Hepatocyte (in vitro differentiated cells): ENCODE data around the gene ZC3HAV1. TPM values are rescaled to one million over a fixed set of nuclear protein-coding genes. Genes with fewer than 3 reads are reported as not detected.

Experiments
- DNase-seq: peaks from one replicate; pipeline ENCODE4 v3.0.0-alpha.2; 2016; ENCODE audit warnings: low spot score
- H2AFZ ChIP-seq: fragments of 200-600 bp; sonication (generic); 2 replicates; pipeline ENCODE4 v1.6.0; 2016; ENCODE audit warnings: antibody characterized with exemption, mild to moderate bottlenecking
- H3K27ac ChIP-seq: fragments of 200-600 bp; sonication (generic); 2 replicates; pipeline ENCODE4 v1.5.1; 2016; ENCODE audit warnings: mild to moderate bottlenecking
- H3K27me3 ChIP-seq: fragments of 200-600 bp; sonication (generic); 2 replicates; pipeline ENCODE4 v1.6.1; 2016
- H3K36me3 ChIP-seq: fragments of 200-600 bp; sonication (generic); replicated peaks from 2 replicates; pipeline ENCODE4 v1.5.1; 2016; ENCODE audit warnings: low read depth; ENCODE audit not compliant: insufficient read depth
- H3K4me1 ChIP-seq: fragments of 200-600 bp; sonication (generic); 2 replicates; pipeline ENCODE4 v1.5.1; 2016; ENCODE audit warnings: mild to moderate bottlenecking, moderate library complexity; ENCODE audit not compliant: insufficient read depth
- H3K4me2 ChIP-seq: fragments of 200-600 bp; sonication (generic); 2 replicates; pipeline ENCODE4 v1.6.0; 2016
- H3K4me3 ChIP-seq: fragments of 200-600 bp; sonication (generic); 2 replicates; pipeline ENCODE4 v1.5.1; 2016; ENCODE audit warnings: mild to moderate bottlenecking
- H3K79me2 ChIP-seq: fragments of 200-600 bp; sonication (generic); 2 replicates; pipeline ENCODE4 v1.6.0; 2017; ENCODE audit warnings: mild to moderate bottlenecking
- H3K9me2 ChIP-seq: fragments of 200-600 bp; sonication (generic); replicated peaks from 2 replicates; pipeline ENCODE4 v1.6.0; 2017; ENCODE audit warnings: mild to moderate bottlenecking; ENCODE audit not compliant: insufficient read depth
- H3K9me3 ChIP-seq: fragments of 200-600 bp; sonication (generic); 2 replicates; pipeline ENCODE4 v1.5.1; 2016; ENCODE audit warnings: low read depth, mild to moderate bottlenecking
- H4K20me1 ChIP-seq: fragments of 200-600 bp; sonication (generic); 2 replicates; pipeline ENCODE4 v1.6.0; 2016; ENCODE audit warnings: mild to moderate bottlenecking; ENCODE audit not compliant: insufficient read depth, poor library complexity, severe bottlenecking
- EZH2 ChIP-seq: fragments of 200-600 bp; sonication (generic); IDR thresholded peaks from 2 replicates; pipeline ENCODE4 v1.6.1; 2016; ENCODE audit warnings: antibody characterized with exemption, mild to moderate bottlenecking, borderline replicate concordance
- EZH2phosphoT487 ChIP-seq: fragments of 200-600 bp; sonication (generic); IDR thresholded peaks from one replicate; pipeline ENCODE4 v1.6.1; 2018; ENCODE audit warnings: antibody characterized with exemption, mild to moderate bottlenecking, low read depth, moderate library complexity; ENCODE audit not compliant: unreplicated experiment, severe bottlenecking
- WGBS: methylation state at CpG from one replicate; pipeline ENCODE4 v1.1.6; 2016; ENCODE audit warnings: low lambda C conversion rate; ENCODE audit errors: missing lambda C conversion rate; 5-methylcytosine and 5-hydroxymethylcytosine counted together
- polyA plus RNA-seq: library from polyadenylated mRNA; unstranded; fragments of >200 nt; fragmentation: Nextera tagmentation; extraction: Ambion mirVana; gene quantifications from 2 replicates; pipeline ENCODE4 v1.2.1, GENCODE V29; 2016
- total RNA-seq: library from RNA; depleted of rRNA; stranded (reverse); fragments of >200 nt; gene quantifications from 2 replicates; pipeline ENCODE4 v1.2.3, GENCODE V29; 2014
- TF ChIP-seq, protein P1 (sequence below): fragments of 200-600 bp; sonication (generic); IDR thresholded peaks from 2 replicates; pipeline ENCODE4 v1.5.1; 2016; ENCODE audit warnings: antibody characterized with exemption, mild to moderate bottlenecking; ENCODE audit not compliant: poor library complexity

The ZC3HAV1 gene
- total and polyA plus RNA-seq, 2 experiments from 2014 or later, result 20.4 to 27.9 TPM

DNA sequence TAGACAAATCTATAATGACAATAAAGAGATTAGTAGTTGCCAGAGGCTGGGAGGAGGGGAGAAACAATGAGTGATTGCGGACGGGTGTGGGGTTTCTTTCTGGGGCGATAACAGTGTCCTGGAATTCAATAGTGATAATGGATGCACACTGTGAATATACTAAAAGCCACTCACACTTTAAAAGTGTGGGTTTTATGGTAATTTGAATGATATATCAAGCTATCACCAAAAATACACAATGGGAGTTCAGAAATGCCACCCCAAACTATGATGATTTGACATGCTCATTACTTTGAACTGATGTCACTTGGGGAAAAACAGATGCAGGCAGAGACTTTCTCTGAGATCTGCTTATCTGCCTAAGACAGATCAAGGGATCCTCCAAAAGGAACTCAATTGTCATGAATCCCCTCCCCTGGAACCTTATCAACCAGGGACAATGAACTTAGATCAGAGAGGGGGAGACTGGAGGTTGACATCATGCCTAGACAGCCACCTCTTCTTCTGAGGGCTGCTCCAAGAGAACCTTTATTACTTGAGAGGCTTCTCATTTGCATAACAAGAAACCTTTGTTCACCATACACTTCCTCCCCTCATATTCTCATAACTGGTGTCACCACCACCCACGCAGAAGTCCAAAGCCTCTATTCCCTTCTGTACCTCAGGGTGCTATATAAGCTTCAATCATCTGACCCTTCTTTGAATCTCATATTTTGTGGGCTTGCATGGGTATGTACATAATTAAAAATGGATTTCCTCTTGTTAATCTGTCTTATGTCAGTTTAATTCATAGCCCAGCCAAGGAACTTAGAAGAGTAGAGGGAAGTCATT is 14.8 kb upstream of the ZC3HAV1 start:
- DNase-seq, result no peak
- H4K20me1 ChIP-seq, result no peaks in the 10 kb centered on the region
- no peak overlapping the region for H2AFZ ChIP-seq
- H3K27ac ChIP-seq, result no peak overlapping the region
- no peaks in the 10 kb centered on the region for H3K9me3 ChIP-seq
- no peaks in the 10 kb centered on the region for H3K4me1 ChIP-seq
- no peaks in the 10 kb centered on the region for H3K79me2 ChIP-seq
- WGBS, result 62% methylated on average over 4 of the region's 4 CpGs
- H3K9me2 ChIP-seq, result no peaks in the 10 kb centered on the region
- peaks cover 8% of the 10 kb centered on the region for H3K27me3 ChIP-seq
- no peak overlapping the region for H3K4me3 ChIP-seq
- H3K4me2 ChIP-seq, result no peak overlapping the region
- TF ChIP-seq EZH2 (no peak), EZH2phosphoT487 (no peak)
- TF ChIP-seq, protein P1, sequence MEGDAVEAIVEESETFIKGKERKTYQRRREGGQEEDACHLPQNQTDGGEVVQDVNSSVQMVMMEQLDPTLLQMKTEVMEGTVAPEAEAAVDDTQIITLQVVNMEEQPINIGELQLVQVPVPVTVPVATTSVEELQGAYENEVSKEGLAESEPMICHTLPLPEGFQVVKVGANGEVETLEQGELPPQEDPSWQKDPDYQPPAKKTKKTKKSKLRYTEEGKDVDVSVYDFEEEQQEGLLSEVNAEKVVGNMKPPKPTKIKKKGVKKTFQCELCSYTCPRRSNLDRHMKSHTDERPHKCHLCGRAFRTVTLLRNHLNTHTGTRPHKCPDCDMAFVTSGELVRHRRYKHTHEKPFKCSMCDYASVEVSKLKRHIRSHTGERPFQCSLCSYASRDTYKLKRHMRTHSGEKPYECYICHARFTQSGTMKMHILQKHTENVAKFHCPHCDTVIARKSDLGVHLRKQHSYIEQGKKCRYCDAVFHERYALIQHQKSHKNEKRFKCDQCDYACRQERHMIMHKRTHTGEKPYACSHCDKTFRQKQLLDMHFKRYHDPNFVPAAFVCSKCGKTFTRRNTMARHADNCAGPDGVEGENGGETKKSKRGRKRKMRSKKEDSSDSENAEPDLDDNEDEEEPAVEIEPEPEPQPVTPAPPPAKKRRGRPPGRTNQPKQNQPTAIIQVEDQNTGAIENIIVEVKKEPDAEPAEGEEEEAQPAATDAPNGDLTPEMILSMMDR, result no peak
- no peaks in the 10 kb centered on the region for H3K36me3 ChIP-seq

DNA sequence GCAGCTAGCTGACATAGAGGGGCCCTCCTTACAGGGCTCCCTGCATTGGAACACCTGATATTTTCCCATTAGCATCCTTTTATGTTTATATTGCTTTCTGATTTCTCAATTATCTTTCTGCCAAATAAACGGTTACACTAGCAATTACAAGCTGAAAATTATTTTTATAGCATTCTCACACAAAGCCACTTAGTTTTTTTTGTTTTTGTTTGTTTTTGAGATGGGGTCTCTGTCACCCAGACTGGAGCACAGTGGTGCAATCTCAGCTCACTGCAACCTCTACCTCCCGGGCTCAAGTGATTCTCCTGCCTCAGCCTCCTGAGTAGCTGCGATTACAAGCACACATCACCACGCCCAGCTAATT is 9.9 kb upstream of the ZC3HAV1 start:
- Histone ChIP-seq H3K27me3 (no peaks in the 10 kb centered on the region), H3K79me2 (no peaks in the 10 kb centered on the region), H4K20me1 (no peaks in the 10 kb centered on the region), H3K4me2 (peak overlapping the region; percentile 17), H3K36me3 (no peaks in the 10 kb centered on the region), H3K4me1 (no peaks in the 10 kb centered on the region), H3K9me3 (no peaks in the 10 kb centered on the region), H2AFZ (no peak overlapping the region), H3K9me2 (no peaks in the 10 kb centered on the region), H3K4me3 (no peak overlapping the region), H3K27ac (peak overlapping the region; percentile 69)
- no peak for TF ChIP-seq EZH2phosphoT487
- TF ChIP-seq, protein P1, result no peak
- no peak for TF ChIP-seq EZH2
- no peak for DNase-seq
- 85% methylated on average over 4 of the region's 4 CpGs for WGBS

DNA sequence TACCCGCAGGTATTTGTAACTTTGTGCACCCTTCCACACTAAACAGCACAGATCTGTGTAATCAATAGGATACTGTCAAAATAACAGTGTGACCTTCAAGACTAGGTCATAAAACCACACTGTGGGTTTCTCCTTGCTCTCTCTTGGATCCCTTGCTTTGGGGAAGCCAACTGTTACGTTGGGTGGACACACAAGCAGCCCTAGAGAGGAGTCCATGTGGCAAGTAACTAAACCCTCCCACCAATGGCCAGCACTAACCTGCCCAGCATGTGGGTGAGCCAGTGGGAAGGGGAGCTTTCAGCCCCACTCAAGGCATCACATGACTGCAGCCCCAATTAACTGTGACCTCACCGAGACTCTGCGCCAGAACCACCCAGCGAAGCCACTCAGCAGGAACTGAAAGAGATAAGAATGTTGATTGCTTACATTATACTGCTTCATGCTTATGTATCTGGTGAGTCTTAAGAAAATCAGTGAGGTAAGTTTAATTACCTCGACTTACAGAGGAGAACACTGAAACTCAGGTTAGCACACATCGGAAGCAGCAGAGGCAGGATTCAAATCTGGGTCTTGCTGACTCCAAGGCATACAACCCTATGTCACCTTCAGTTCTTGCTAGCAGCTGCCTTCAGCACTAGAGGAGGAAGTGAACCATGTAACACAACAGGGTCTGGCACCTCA is 9.4 kb upstream of the ZC3HAV1 start:
- 64% methylated on average over 7 of the region's 7 CpGs for WGBS
- TF ChIP-seq EZH2phosphoT487 (no peak), EZH2 (no peak)
- TF ChIP-seq, protein P1, result no peak

More for the DNA sequence above, 9.4 kb upstream of the ZC3HAV1 start:
- Histone ChIP-seq H3K27me3 (no peaks in the 10 kb centered on the region), H3K79me2 (no peaks in the 10 kb centered on the region), H3K9me3 (no peaks in the 10 kb centered on the region), H3K9me2 (no peaks in the 10 kb centered on the region), H3K4me1 (no peaks in the 10 kb centered on the region), H4K20me1 (no peaks in the 10 kb centered on the region), H3K27ac (peak overlapping the region; percentile 69), H3K4me2 (peak overlapping the region; percentile 17), H3K4me3 (no peak overlapping the region), H3K36me3 (no peaks in the 10 kb centered on the region), H2AFZ (peak overlapping the region; percentile 31)
- DNase-seq, result peak; percentile 46
